Breast epithelium (tissue), 4 donors: ENCODE measurements around the gene LRRC4C. TPM values are rescaled to one million over a fixed set of nuclear protein-coding genes. Genes with fewer than 3 reads are reported as not detected.

Experiments used
- DNase-seq, 2 donors: peaks; one replicate each; pipeline ENCODE4 v3.0.0-alpha.2; 2019; ENCODE audit warnings: low spot score in 2 of 2
- H3K27ac ChIP-seq, 2 donors: fragments of 200-600 bp; sonication (generic) in 1 of 2; one replicate each; pipeline ENCODE4 v1.5.1; 2016 to 2019; ENCODE audit warnings: mild to moderate bottlenecking in 1 of 2
- H3K27me3 ChIP-seq, 2 donors: fragments of 200-600 bp; sonication (generic) in 1 of 2; one replicate each; pipeline versions ENCODE4 v1.5.1 to v1.6.0; 2017 to 2019; ENCODE audit warnings: control low read depth in 1 of 2, mild to moderate bottlenecking in 1 of 2
- H3K36me3 ChIP-seq: fragments of 200-600 bp; one replicate; pipeline ENCODE4 v1.5.1; 2019
- H3K4me1 ChIP-seq, 2 donors: fragments of 200-600 bp; sonication (generic); one replicate each; pipeline ENCODE4 v1.5.1; 2016 to 2019; ENCODE audit warnings: control low read depth in 1 of 2
- H3K4me3 ChIP-seq, 3 donors: fragments of 200-600 bp; sonication (generic); 1 replicate in 2 of 3; 2 replicates in 1 of 3; pipeline ENCODE4 v1.5.1; 2016 to 2019; ENCODE audit warnings: mild to moderate bottlenecking in 3 of 3, moderate library complexity in 2 of 3
- H3K9me3 ChIP-seq, 2 donors: fragments of 200-600 bp; sonication (generic) in 1 of 2; one replicate each; pipeline ENCODE4 v1.5.1; 2016 to 2019; ENCODE audit warnings: control low read depth in 1 of 2
- POLR2A ChIP-seq: fragments of 450-650 bp; IDR thresholded peaks from one replicate; pipeline ENCODE4 v1.6.1; 2016; ENCODE audit warnings: antibody characterized with exemption, mild to moderate bottlenecking, moderate library complexity
- POLR2AphosphoS5 ChIP-seq, 3 donors: sonication (generic); formaldehyde crosslinking; IDR thresholded peaks; one replicate each; pipeline ENCODE4 v1.6.1; 2017; ENCODE audit warnings: antibody characterized with exemption in 3 of 3
- intact Hi-C: fragments of 100-400 bp; cut with DNase I; formaldehyde crosslinking; loops from one replicate; pipeline ENCODE4 v1.15.1; 2023; ENCODE audit warnings: low total_unique reads
- total RNA-seq, 3 donors: library from RNA; depleted of rRNA; stranded (reverse); fragments of >200 nt; gene quantifications; one replicate each; pipeline ENCODE4 v1.1.0, GENCODE V29; 2016
- TF ChIP-seq, protein P1 (sequence below), 3 donors: fragments of 450-650 bp; IDR thresholded peaks; one replicate each; pipeline ENCODE4 v1.5.1; 2016 to 2017; ENCODE audit warnings: antibody characterized with exemption in 3 of 3, mild to moderate bottlenecking in 3 of 3, moderate library complexity in 3 of 3

The LRRC4C gene
- total RNA-seq, 3 donors from 2014 or later = 2.9 to 15.4 (median 6.6) TPM

DNA sequence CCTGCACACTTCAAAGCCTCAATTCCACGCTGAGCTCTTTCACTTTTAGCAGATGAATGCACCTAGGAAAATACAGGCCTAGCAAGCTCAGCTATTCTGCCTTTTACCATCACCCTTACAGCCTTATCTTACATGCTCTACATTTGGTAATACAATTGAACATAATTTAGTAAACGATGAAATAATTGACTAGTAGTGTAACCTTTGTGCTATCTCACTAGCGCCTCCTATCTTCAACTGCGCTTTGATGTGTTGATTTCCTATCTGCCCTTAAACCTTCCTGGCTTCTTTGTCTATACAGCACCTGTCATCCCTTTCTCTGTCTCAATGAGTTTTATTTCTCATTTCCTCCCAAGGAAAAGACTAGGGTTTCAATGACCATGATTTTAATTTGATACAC lies 149.7 kb downstream of the LRRC4C start:
- TF ChIP-seq, protein P1, sequence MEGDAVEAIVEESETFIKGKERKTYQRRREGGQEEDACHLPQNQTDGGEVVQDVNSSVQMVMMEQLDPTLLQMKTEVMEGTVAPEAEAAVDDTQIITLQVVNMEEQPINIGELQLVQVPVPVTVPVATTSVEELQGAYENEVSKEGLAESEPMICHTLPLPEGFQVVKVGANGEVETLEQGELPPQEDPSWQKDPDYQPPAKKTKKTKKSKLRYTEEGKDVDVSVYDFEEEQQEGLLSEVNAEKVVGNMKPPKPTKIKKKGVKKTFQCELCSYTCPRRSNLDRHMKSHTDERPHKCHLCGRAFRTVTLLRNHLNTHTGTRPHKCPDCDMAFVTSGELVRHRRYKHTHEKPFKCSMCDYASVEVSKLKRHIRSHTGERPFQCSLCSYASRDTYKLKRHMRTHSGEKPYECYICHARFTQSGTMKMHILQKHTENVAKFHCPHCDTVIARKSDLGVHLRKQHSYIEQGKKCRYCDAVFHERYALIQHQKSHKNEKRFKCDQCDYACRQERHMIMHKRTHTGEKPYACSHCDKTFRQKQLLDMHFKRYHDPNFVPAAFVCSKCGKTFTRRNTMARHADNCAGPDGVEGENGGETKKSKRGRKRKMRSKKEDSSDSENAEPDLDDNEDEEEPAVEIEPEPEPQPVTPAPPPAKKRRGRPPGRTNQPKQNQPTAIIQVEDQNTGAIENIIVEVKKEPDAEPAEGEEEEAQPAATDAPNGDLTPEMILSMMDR (IDR thresholded peaks at IDR 0.05) = no peak

DNA sequence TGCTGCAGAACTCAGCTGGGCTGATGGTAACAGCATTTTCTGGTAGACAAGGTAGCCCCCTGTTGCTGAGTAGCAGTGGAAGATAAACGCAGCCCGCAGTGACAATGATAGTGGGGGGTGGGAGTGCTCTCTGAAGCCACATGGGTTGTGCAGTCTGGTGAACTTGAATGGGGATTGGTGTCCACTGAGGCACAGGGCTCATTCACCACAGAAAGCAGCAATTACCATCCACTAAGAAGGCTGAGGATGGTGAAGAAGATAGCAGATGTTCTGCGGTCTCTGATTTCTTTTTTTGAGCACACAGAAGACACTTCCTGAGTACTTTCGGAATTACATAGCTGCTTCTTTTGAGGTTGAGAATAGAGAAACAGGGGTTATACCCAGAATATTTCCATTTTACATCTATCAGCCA lies 150.3 kb downstream of the LRRC4C start:
- intact Hi-C loops = no loop called here
- Histone ChIP-seq H3K9me3 (no peaks in the 10 kb centered on the region), H3K4me1 (no peaks in the 10 kb centered on the region), H3K36me3 (no peaks in the 10 kb centered on the region), H3K4me3 (no peak overlapping the region), H3K27ac (no peak overlapping the region), H3K27me3 (no peaks in the 10 kb centered on the region)
- no peak for DNase-seq
- TF ChIP-seq, protein P1 (IDR thresholded peaks at IDR 0.05) = no peak
- TF ChIP-seq POLR2A (no peak), POLR2AphosphoS5 (IDR thresholded peaks at IDR 0.05) (no peak)

More for the DNA sequence above, 149.7 kb downstream of the LRRC4C start:
- intact Hi-C loops = no loop called here
- Histone ChIP-seq H3K36me3 (no peaks in the 10 kb centered on the region), H3K27ac (no peak overlapping the region), H3K9me3 (no peaks in the 10 kb centered on the region), H3K4me1 (no peaks in the 10 kb centered on the region), H3K27me3 (no peaks in the 10 kb centered on the region), H3K4me3 (no peak overlapping the region)
- DNase-seq = no peak

DNA sequence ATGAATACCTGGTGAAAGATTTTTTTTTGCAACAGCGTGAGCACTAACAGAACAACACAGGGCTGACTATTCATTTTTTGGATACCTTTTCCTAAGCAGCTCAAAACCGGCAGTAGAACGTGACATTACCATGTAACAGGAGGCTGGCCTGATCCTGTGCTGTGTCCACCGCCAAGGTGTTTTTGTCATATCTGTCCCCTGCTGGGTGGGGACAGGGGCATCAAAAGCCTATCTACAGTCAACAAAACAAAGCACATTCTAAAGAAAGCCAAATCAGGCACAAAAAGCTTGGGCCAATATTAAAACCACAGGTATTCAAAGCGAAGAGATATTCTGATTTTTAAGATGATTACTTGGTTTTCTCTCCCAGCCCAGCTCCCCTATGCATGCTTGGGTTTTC lies 151.2 kb downstream of the LRRC4C start:
- no peaks in the 10 kb centered on the region for H3K4me1 ChIP-seq
- no peak overlapping the region for H3K4me3 ChIP-seq
- TF ChIP-seq, protein P1 (IDR thresholded peaks at IDR 0.05) = no peak
- TF ChIP-seq POLR2A (no peak), POLR2AphosphoS5 (IDR thresholded peaks at IDR 0.05) (no peak)
- no peaks in the 10 kb centered on the region for H3K27me3 ChIP-seq
- no peak overlapping the region for H3K27ac ChIP-seq
- no peak for DNase-seq
- intact Hi-C loops = no loop called here
- H3K9me3 ChIP-seq = no peaks in the 10 kb centered on the region
- H3K36me3 ChIP-seq = no peaks in the 10 kb centered on the region

- Histone ChIP-seq H3K4me3 (no peak overlapping the region), H3K27ac (no peak overlapping the region), H3K9me3 (no peaks in the 10 kb centered on the region), H3K4me1 (no peaks in the 10 kb centered on the region), H3K36me3 (no peaks in the 10 kb centered on the region), H3K27me3 (no peaks in the 10 kb centered on the region)
- intact Hi-C loops = no loop called here
- no peak for DNase-seq
- TF ChIP-seq POLR2A (no peak), POLR2AphosphoS5 (IDR thresholded peaks at IDR 0.05) (no peak)
- TF ChIP-seq, protein P1 (IDR thresholded peaks at IDR 0.05) = no peak
Observed at GRCh38 chr11:41307296-41308080, 152.0 kb downstream of the LRRC4C start.

GRCh38 chr11:41306431-41306830 lies 153.0 kb downstream of the LRRC4C start:
- no peak for DNase-seq
- Histone ChIP-seq H3K27me3 (no peaks in the 10 kb centered on the region), H3K36me3 (no peaks in the 10 kb centered on the region), H3K4me3 (no peak overlapping the region), H3K4me1 (no peaks in the 10 kb centered on the region), H3K9me3 (no peaks in the 10 kb centered on the region), H3K27ac (no peak overlapping the region)
- intact Hi-C loops = no loop called here
- TF ChIP-seq POLR2A (no peak), POLR2AphosphoS5 (IDR thresholded peaks at IDR 0.05) (no peak)
- TF ChIP-seq, protein P1 (IDR thresholded peaks at IDR 0.05) = no peak
